HG03095 (cell line): ENCODE results near the gene TNFRSF14.
"Not testable (repeated sequence)": the region's sequence is repeated elsewhere in the genome, so short reads cannot be mapped to it uniquely, and the experiment has no call there.

ENCODE experiments used
- ATAC-seq: cut with Tn5 transposase; IDR thresholded peaks from one replicate; pipeline ENCODE4 v1.9.1; 2021; ENCODE audit warnings: moderate library complexity; ENCODE audit not compliant: unreplicated experiment

TNFRSF14 gene

GRCh38 chr1:2537784-2538115, 18.4 kb upstream of the TNFRSF14 start:
- ATAC-seq = no peak

- no peak for ATAC-seq
Measured at GRCh38 chr1:2538376-2538775, 17.8 kb upstream of the TNFRSF14 start.

- no peak for ATAC-seq
Measured at GRCh38 chr1:2538872-2539271, 17.3 kb upstream of the TNFRSF14 start.

DNA sequence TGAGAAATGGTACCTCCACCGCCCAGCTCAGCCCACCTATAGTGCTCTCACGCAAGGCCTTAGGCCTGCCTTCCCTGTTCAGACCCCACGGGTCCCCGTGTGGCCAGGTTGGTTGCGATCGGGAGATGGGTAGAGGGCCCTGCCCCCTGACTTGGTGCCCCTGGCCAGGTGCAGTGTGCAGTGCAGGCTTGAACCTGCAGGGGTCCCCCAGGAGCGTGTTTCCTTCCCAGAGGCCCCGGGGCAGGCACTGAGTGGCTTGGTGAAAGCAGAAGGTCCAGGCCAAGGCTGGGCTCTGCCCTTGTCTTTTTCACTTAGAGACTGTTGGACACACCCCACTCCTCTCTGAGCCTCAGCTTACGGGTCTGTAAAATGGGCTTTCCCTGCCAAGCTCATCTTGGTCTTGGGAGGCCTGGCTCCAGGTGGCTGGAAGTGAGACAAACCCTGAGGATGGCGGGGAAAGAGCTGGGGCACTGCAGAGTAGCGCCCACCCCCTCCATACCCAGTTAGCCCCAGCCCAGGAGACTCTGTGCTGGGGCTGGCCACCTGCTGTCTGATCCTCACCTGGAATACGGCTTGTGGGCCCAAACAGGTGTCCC, 16.8 kb upstream of the TNFRSF14 start:
- no peak for ATAC-seq

- no peak for ATAC-seq
Measured at GRCh38 chr1:2540816-2541492, 15.2 kb upstream of the TNFRSF14 start.

GRCh38 chr1:2541619-2542245, 14.4 kb upstream of the TNFRSF14 start:
- no peak for ATAC-seq

GRCh38 chr1:2542246-2542915, 13.8 kb upstream of the TNFRSF14 start:
- no peak for ATAC-seq

- no peak for ATAC-seq
Measured at GRCh38 chr1:2543543-2544092, 12.6 kb upstream of the TNFRSF14 start.

DNA sequence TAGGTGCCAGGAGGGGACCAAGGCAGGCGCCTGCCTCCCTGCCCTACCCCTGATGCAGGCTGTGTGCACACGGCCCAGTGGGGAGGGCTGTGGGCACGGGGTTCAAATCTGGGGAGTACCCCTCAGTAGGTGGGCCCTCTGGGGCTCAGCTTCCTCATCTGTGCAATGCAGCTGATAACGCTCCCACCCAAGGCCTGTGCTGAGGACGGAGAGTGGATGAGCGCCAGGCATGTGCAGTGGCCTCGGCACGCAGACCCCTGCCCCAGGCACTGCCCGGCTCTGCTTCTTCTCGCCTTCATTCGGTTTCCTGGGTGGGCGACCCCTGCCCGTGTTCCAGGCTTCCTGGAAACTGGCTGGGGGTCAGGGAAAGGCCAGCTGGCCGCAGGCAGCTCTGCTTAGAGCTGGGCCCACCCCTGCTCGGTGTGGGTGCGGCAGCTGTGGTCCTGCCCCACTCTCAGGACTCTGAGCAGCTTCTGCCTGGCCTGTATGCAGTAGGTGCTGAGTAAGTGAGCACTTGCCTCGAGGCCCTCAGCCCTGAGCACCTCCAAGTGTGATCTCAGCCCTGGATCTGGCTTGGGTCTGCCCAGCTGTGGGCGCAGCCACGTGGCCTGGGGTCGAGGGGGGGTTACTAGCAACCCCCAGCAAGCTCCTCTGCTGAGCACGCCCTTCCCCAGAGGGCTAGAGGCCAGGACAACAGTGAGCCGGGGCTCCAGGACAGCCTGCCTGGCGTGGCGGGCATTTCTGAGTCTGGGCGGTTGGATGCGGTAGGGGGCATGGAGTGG, 11.9 kb upstream of the TNFRSF14 start:
- ATAC-seq = no peak

- ATAC-seq = no peak
Measured at GRCh38 chr1:2544875-2545640, 11.1 kb upstream of the TNFRSF14 start.

GRCh38 chr1:2545754-2546514, 10.2 kb upstream of the TNFRSF14 start:
- peak; percentile 25 for ATAC-seq

GRCh38 chr1:2546515-2547209, 9.5 kb upstream of the TNFRSF14 start:
- peak; percentile 33 for ATAC-seq

GRCh38 chr1:2547210-2548067, 8.7 kb upstream of the TNFRSF14 start:
- ATAC-seq = no peak

DNA sequence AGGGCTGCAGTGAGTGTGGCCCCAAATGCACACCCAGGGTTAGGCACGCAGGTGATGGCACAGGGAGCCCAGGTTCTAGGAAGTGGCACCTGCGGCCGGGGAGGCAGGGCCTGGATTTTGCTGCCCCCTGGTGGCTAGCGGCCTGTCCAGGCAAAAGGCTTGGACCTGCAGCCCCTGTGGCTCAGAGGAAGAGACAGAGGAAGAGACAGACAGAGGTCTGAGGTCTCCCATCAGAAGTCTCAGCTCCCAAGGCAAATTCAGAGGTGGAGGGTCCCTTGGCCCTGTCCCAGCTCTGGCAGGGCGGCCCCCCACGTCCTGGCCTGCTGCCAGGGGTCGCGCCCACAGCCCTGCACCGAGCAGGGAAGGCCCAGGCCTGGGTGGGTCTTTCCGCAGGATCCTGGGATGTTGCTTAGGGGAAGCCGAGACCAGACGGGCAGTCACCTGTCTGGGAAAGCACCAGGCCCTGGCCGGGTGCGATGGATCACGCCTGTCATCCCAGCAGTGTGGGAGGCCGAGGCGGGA, 8.0 kb upstream of the TNFRSF14 start:
- ATAC-seq = no peak

DNA sequence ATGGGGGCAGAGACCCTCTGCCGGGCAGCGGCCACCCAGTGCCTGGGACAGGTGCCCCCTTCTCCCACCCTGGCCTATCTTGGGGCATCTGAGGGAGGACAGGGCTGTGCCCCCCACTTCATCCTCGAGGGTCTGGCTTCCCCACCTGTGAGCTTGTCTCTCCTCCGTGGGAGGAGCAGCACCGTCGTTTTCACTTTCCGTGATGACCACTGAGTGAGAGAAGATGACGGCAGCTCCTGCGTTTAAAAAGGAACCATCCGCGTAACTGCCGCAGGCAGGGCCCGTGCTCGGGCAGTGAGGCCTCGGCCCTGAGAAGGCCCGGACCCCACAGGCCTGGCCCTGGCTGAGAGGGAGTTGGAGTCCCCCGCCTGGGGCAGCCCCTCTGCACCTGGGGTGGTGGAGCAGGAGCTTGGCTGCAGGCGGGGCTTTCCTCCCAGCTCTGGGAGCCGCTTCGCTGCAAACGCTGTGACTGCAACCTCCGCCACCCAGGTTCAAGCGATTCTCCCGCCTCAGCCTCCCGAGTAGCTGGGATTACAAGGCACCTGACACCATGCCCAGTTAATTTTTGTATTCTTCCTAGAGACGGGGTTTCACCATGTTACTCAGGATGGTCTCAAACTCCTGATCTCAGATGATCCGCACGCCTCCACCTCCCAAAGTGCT, 6.7 kb upstream of the TNFRSF14 start:
- ATAC-seq = not testable (repeated sequence)

GRCh38 chr1:2550309-2550861, 5.8 kb upstream of the TNFRSF14 start:
- not testable (repeated sequence) for ATAC-seq

DNA sequence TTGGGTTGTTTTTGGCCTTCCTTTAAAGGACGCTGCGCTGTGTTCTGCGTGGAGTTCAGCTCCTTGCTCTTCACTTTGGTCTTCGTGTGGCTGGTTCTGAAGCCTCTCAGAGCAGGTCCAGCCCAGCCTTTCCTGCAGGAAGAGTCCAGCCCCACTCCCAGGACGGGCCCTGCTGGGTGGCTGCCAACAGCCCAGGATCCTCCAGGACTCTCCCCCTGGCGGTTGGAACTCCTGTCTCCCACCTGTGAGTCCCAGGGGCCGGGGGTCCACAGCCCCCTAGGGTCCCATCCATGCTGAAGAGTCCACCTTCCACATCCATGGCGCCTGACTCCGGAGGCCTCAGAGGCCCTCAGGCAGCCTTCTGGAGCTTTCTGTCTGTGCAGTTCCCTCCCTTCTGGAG, 4.6 kb upstream of the TNFRSF14 start:
- ATAC-seq = not testable (repeated sequence)
